HG03439 (cell line): ENCODE data around the gene KLHL21.
A peak's percentile ranks its signal among the peaks of the same experiment; 100 is the strongest.

Experiments
- ATAC-seq: cut with Tn5 transposase; IDR thresholded peaks from one replicate; pipeline ENCODE4 v1.9.1; 2021; ENCODE audit warnings: mild to moderate bottlenecking, moderate library complexity; ENCODE audit not compliant: unreplicated experiment

The KLHL21 gene

GRCh38 chr1:6625584-6626149 is 23.0 kb upstream of the KLHL21 start:
- peak; percentile 29 for ATAC-seq

GRCh38 chr1:6624710-6625583 is 22.3 kb upstream of the KLHL21 start, which contains the start of gene THAP3:
THAP3 (plus strand) TSS chr1:6624868; CDS start chr1:6625219, 351 bp downstream.
- ATAC-seq, result peak; percentile 77

GRCh38 chr1:6623269-6623965 is 20.7 kb upstream of the KLHL21 start:
- ATAC-seq, result no peak

- ATAC-seq, result no peak
These were observed 19.9 kb upstream of the KLHL21 start for GRCh38 chr1:6622396-6623152.

GRCh38 chr1:6621429-6622391 is 19.0 kb upstream of the KLHL21 start:
- no peak for ATAC-seq

- ATAC-seq, result no peak
These were observed 16.4 kb upstream of the KLHL21 start for GRCh38 chr1:6619045-6619444.

DNA sequence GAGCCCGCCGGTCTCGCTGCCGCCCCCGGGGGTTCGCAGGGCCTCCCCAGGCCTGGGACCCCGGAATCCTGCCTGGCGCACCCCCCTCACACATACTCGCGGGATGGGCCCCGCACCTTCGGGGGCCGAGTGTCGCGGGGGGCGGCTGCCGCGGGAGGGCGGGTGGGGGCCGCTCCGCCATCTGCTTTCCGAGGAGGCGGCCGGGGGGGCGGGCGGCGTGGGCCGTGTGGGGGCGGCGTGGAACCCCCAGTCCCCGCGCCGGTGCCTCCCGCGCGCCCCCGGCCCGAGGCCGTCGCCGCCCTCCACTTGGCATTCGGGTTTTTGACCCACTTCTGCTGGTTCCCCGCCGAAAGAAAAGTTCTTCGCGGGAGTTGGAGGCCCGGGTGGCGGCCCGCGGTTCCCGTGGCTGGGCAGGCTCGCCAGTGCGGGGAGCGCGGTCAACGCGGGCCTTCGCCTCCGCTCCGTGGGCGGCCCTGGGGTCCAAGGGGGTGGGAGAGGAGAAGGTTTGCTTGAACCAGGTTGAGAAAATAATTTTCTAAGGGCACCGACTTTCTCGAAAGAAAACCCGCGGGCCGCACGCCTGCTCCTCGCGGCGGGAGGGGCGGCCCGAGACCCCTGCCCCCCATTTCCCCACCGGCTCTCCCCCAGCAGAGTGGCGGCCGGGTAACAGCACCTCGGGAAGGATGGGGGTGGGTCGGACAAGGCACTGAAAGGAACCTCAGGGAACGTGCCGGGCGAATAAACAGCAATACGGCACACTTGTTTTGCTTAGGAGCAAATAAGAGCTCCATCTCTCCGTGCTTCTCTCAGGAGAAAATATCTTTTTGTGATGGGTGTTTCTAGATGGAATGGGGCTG is 12.5 kb upstream of the KLHL21 start:
- ATAC-seq, result no peak

DNA sequence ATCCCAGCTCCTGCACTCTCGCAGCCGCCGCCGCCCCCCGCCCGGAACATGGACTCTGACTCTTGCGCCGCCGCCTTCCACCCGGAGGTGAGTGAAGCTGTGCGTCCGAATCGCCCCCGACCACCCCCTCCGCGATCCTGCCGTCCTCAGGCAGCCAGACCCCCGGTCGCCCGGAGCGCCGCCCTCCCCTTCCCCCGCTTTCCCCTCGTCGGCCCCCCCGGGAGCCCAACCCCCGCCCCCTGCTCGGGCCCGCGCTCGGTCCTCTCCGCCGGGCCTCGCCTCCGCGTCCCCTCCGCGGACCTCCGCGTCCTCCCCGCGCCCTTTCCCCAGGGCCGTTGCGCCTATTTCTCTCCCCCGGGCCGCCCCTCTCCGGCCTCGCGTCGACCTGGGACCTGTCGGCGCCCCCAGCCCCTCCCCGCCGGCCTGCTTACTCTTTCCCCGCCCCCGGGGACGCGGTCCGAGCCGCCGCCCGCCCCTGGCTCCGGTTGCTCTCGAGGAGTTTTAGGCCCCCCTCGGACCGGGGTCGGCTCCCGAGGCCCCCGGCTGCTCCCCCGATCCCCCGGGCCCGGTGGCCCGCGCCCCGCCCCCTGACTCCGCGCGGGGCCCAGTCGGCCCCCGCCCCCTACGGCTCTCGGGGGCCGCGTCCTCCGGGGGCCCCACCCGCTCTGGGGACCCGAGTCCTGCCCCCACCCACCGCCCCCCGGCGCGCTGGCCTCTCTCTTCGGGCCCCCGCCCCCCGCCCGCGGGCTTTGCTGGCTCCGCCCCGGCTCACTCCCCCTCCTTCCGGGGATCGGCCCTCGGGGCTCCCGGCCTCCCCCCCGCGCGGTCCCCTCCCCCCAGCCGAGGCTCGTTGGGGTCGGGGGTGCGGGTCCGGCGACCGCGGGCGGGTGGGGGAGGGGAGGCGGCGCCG is 11.6 kb upstream of the KLHL21 start:
- no peak for ATAC-seq

- peak; percentile 89 for ATAC-seq
These were observed 10.8 kb upstream of the KLHL21 start, which contains the start of gene PHF13 for GRCh38 chr1:6613361-6614018. PHF13 (plus strand) TSS chr1:6613731; CDS start chr1:6614067, 336 bp downstream.

DNA sequence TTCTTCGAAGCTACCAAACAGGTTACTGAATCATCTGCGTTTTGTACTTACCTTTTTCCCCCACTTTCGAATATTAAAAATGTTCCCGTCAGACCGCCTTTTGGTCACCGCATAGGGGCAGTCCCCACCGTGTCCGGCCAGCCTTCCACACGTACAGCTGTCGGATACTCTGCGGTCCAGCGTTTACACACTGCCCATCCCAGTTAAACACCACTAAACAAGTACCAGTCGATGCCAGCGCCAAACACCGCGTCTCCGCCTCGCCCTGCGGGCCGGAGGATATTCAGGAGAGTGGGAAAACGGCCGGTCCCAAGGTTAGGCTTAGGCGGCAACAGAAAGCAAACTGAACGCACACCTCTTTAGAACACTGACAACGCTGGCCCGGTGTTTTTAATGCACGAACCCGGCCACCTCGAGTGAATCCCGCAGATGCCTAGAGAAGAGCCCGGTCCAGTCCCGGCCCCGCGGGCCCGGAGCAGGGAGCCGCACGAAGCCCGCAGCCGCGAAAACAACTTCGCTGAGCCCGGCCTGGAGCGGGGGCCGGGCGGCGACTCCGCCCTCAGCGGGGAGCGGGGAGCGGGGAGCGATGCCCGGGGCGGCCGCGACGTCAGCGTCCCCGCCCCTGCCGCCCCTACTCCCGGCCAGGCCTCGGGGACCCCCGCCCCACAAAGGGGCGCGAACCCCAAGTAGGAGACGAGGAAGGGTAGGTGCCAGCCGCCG is 10.1 kb upstream of the KLHL21 start:
- no peak for ATAC-seq

- ATAC-seq, result no peak
These were observed 1.4 kb upstream of the KLHL21 start for GRCh38 chr1:6603915-6604558.

DNA sequence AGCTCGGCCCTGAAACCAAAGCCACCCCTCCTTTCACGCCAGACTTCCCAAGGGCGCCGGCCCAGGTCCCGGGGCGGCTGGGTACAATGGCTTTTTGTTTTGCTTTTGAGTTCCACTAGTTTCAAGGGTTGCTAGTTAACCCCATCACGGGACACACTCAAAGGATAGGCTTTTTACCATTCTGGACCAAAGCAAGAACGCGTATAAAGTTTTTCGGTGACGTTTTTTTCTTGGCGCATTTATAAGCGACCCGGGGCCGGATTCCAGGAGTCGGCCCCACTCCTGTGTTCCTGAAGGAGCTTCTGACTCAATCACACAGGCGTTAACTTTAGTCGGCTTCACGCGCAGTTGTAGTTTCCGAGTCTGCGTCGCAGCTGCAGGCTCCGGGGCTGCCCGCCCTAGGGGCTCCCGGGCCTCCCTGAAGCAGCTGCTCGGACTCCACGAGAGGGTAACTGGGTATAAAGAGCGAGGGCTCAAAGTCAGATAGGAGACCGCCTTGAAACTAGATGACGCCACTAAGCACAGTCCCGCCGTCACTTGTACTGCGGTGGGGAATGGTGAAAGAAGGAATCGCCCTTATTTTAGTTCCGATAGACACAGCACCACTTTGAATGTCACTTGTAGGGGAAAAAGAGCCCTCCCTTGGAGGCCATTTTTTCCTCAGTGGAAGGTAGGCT is 707 bp upstream of the KLHL21 start:
- peak; percentile 29 for ATAC-seq

GRCh38 chr1:6601923-6602668 is 573 bp downstream of the KLHL21 start:
- peak; percentile 5 for ATAC-seq

DNA sequence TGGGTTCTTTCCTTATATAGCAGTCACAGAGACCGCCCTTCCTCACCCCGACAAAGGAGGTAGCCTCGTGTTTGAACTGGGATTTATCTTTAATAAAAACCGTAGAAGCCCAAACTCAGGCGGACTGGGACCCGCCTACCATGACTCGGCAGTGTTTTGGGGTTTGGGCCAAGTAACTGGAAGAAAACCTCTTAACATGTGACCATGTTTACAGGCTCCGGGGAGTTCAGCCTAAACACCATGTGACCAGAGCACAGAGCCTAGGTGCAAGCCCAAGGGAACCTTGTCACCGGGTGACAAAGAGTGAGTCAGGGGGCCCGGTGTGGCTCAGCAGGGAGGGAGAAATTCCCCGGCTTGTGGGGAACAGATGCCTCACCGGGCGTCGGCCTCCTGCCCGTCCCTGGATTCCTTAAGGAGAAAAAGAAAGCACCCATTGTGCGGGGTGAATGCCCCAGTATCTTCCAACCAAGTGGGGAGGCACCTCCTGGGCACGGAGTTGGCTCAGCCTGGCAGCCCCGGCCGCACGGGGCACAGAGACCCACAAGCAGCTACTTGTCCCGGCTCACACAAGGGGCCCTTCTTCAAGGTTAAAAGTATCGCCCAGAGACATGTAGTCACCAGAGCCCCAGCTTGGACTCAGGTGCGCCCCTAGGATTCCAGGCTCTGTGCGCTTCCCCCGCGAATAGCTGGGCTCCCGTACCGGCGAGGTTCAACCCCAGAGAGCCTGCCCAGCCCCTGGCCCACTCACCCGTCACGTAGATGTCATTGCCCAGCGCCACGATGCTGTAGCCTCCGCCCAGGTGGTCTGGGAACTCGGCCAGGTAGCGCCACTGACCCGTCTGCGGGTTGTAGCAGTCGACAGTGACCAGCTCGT is 1.4 kb downstream of the KLHL21 start:
- ATAC-seq, result peak; percentile 40
